GM19099 (cell line): Measurements from ENCODE around the gene ARHGAP42.

ENCODE experiments used
- POLR2A ChIP-seq: IDR thresholded peaks from 3 replicates; pipeline ENCODE4 v1.6.1; 2011; ENCODE audit warnings: low read depth; ENCODE audit not compliant: insufficient read length; ENCODE audit errors: extremely low read depth

Gene ARHGAP42

GRCh38 chr11:100673063-100673462 lies 14.0 kb upstream of the ARHGAP42 start:
- no peak for TF ChIP-seq POLR2A

- no peak for TF ChIP-seq POLR2A
Observed at GRCh38 chr11:100674212-100674611, 12.9 kb upstream of the ARHGAP42 start.

GRCh38 chr11:100675115-100675650 lies 11.9 kb upstream of the ARHGAP42 start:
- TF ChIP-seq POLR2A: no peak

- TF ChIP-seq POLR2A: no peak
Observed at GRCh38 chr11:100676901-100677300, 10.2 kb upstream of the ARHGAP42 start.

GRCh38 chr11:100677796-100678195 lies 9.3 kb upstream of the ARHGAP42 start:
- no peak for TF ChIP-seq POLR2A

- no peak for TF ChIP-seq POLR2A
Observed at GRCh38 chr11:100680070-100680469, 7.0 kb upstream of the ARHGAP42 start.

- no peak for TF ChIP-seq POLR2A
Observed at GRCh38 chr11:100681064-100681502, 6.0 kb upstream of the ARHGAP42 start.

- no peak for TF ChIP-seq POLR2A
Observed at GRCh38 chr11:100682247-100682969, 4.7 kb upstream of the ARHGAP42 start.

- TF ChIP-seq POLR2A: no peak
Observed at GRCh38 chr11:100683126-100683525, 4.0 kb upstream of the ARHGAP42 start.

GRCh38 chr11:100684101-100685065 lies 2.7 kb upstream of the ARHGAP42 start:
- TF ChIP-seq POLR2A: no peak

- TF ChIP-seq POLR2A: no peak
Observed at GRCh38 chr11:100686476-100687053, 523 bp upstream of the ARHGAP42 start.

- no peak for TF ChIP-seq POLR2A
Observed at GRCh38 chr11:100687630-100688395, 725 bp downstream of the ARHGAP42 start.

GRCh38 chr11:100689141-100689540 lies 2.1 kb downstream of the ARHGAP42 start:
- TF ChIP-seq POLR2A: no peak

- no peak for TF ChIP-seq POLR2A
Observed at GRCh38 chr11:100691896-100692653, 5.0 kb downstream of the ARHGAP42 start.

GRCh38 chr11:100695911-100696310 lies 8.8 kb downstream of the ARHGAP42 start:
- no peak for TF ChIP-seq POLR2A
